Measurements from ENCODE around the gene GMPR.

Gene GMPR

DNA sequence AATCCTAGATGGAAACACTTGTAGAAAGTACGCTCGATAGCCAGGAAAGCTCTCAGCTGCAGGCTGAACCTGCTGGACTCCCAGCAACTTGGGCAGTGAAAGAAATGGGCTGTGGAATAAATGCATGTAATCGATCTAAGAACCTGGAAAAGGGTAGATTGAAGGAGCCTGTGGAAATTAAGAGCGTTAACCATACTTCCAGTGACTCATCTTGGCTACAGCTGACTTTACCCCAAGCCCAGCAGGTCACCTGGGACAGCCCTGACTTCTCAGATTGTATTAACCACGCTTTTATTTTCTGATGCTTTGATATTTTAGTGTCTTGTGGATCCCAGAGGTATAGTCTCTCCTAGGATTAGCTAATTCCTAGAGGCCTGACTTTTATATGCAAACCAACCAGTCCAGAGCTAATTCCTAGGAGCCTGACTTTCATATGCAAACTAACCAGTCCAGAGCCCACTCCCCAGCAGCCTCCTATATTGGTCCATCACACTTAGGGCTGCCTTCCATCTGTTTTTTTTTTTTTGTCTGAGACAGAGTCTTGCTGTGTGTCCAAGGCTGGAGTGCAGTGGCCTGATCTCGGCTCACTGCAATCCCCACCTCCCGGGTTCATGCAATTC lies 86.3 kb downstream of the GMPR start:
- Histone ChIP-seq H3K36me3 (ENCODE audit: control insufficient read depth in 1 of 2, insufficient read depth in 2 of 2, low read length in 2 of 2) (peaks cover 16 to 17% of the 10 kb centered on the region in 2 experiments), H3K79me2 (ENCODE audit: control insufficient read depth, insufficient read depth, low read length, poor library complexity) (no peaks in the 10 kb centered on the region), H3K27me3 (ENCODE audit: insufficient read depth, low read length) (no peaks in the 10 kb centered on the region), H4K8ac (ENCODE audit: low read depth, low read length) (no peak overlapping the region), H2BK120ac (ENCODE audit: insufficient read depth, low read length, poor library complexity) (no peak overlapping the region), H4K12ac (ENCODE audit: low read depth, low read length) (no peak overlapping the region), H2AFZ (ENCODE audit: insufficient read depth, low read length, poor library complexity) (no peak overlapping the region), H3K9ac (ENCODE audit: low read length) (no peak overlapping the region), H3K27ac (ENCODE audit: low read depth, low read length) (no peak overlapping the region), H4K91ac (ENCODE audit: low read depth, low read length) (no peak overlapping the region), H2BK5ac (ENCODE audit: low read depth, low read length, poor library complexity) (no peak overlapping the region), H3K18ac (ENCODE audit: low read length) (no peak overlapping the region), H3K4me3 (ENCODE audit: low read depth, low read length) (no peak overlapping the region), H2BK12ac (ENCODE audit: low read length) (no peak overlapping the region), H3K4me1 (ENCODE audit: control insufficient read depth in 1 of 2, insufficient read depth in 2 of 2, low read length in 2 of 2) (peaks cover 11 to 12% of the 10 kb centered on the region in 2 experiments), H3K14ac (ENCODE audit: low read length) (no peak overlapping the region), H3K23ac (ENCODE audit: low read length) (no peak overlapping the region), H3K79me1 (ENCODE audit: low read length) (peaks cover 4% of the 10 kb centered on the region), H3K4ac (ENCODE audit: low read depth, low read length) (no peak overlapping the region), H3K9me3 (ENCODE audit: insufficient read depth, low read depth, low read length) (peaks cover 10% of the 10 kb centered on the region), H2AK5ac (ENCODE audit: low read length) (no peak overlapping the region), H3K4me2 (ENCODE audit: low read length) (no peak overlapping the region)
- no peak for DNase-seq
- WGBS (ENCODE audit: extremely low coverage, insufficient coverage, insufficient read length): no CpG with 5 or more reads among the region's 7 CpGs

- no peaks in the 10 kb centered on the region for H3K27me3 ChIP-seq (ENCODE audit: insufficient read depth, low read length)
These were observed 88.1 kb downstream of the GMPR start for GRCh38 chr6:16326531-16326930.

DNA sequence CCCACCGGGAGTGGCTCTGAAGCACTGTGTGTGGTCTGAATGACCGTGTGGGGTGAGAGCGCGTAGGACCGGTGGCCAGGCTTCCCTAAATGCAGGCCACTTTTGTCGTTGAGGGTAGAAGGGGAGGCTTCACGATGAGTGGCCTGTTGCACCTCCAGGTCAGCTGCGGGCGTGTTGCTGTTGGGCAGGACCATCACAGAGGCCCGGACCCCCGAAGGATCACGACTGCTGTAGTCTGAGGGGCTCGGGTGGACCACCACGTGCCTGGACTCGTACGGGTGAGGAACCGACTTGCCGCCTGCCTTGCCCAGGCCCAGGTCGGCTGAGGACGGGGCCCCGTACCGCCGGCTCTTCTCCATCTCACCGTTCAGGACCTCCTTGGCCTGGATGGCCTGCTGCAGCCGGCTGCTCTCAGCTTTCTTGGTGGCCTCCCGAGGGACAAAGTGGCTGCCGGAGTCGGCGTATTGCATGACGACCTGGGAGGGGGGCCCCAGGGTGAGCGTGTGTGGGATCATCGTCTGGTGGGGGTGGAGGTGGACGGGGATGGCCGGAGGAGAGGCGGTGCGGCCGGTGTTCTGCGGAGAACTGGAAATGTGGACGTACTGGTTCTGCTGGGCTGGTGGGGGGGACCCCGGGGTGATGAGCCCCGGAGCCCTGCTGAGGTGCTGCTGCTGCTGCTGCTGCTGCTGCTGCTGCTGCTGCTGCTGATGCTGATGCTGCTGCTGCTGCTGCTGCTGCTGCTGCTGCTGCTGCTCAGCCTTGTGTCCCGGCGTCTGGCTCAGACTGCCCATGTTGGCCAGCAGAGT lies 88.8 kb downstream of the GMPR start:
- Histone ChIP-seq H3K79me1 (ENCODE audit: low read length) (no peaks in the 10 kb centered on the region), H3K23ac (ENCODE audit: low read length) (no peak overlapping the region), H3K4me1 (ENCODE audit: control insufficient read depth in 1 of 2, insufficient read depth in 2 of 2, low read length in 2 of 2) (peaks cover 0 to 3% of the 10 kb centered on the region in 2 experiments), H3K18ac (ENCODE audit: low read length) (no peak overlapping the region), H4K91ac (ENCODE audit: low read depth, low read length) (no peak overlapping the region), H3K4me2 (ENCODE audit: low read length) (no peak overlapping the region), H2BK12ac (ENCODE audit: low read length) (no peak overlapping the region), H3K27ac (ENCODE audit: low read depth, low read length) (no peak overlapping the region), H3K9me3 (ENCODE audit: insufficient read depth, low read depth, low read length) (peaks cover 10% of the 10 kb centered on the region), H2AK5ac (ENCODE audit: low read length) (no peak overlapping the region), H4K8ac (ENCODE audit: low read depth, low read length) (no peak overlapping the region), H2BK120ac (ENCODE audit: insufficient read depth, low read length, poor library complexity) (no peak overlapping the region), H3K4ac (ENCODE audit: low read depth, low read length) (no peak overlapping the region), H3K27me3 (ENCODE audit: insufficient read depth, low read length) (no peaks in the 10 kb centered on the region), H3K4me3 (ENCODE audit: low read depth, low read length) (no peak overlapping the region), H3K79me2 (ENCODE audit: control insufficient read depth, insufficient read depth, low read length, poor library complexity) (no peaks in the 10 kb centered on the region), H2AFZ (ENCODE audit: insufficient read depth, low read length, poor library complexity) (no peak overlapping the region), H2BK5ac (ENCODE audit: low read depth, low read length, poor library complexity) (no peak overlapping the region), H3K9ac (ENCODE audit: low read length) (no peak overlapping the region), H4K12ac (ENCODE audit: low read depth, low read length) (no peak overlapping the region), H3K36me3 (ENCODE audit: control insufficient read depth in 1 of 2, insufficient read depth in 2 of 2, low read length in 2 of 2) (peaks cover 16 to 17% of the 10 kb centered on the region in 2 experiments), H3K14ac (ENCODE audit: low read length) (no peak overlapping the region)
- DNase-seq: no peak
- WGBS (ENCODE audit: extremely low coverage, insufficient coverage, insufficient read length): no CpG with 5 or more reads among the region's 43 CpGs

More at GRCh38 chr6:16326531-16326930, 88.1 kb downstream of the GMPR start:
- no peak overlapping the region for H2BK120ac ChIP-seq (ENCODE audit: insufficient read depth, low read length, poor library complexity)
- no peak overlapping the region for H3K23ac ChIP-seq (ENCODE audit: low read length)
- H2AFZ ChIP-seq (ENCODE audit: insufficient read depth, low read length, poor library complexity): no peak overlapping the region
- no peak overlapping the region for H3K18ac ChIP-seq (ENCODE audit: low read length)
- H3K4me3 ChIP-seq (ENCODE audit: low read depth, low read length): no peak overlapping the region
- no peak overlapping the region for H4K91ac ChIP-seq (ENCODE audit: low read depth, low read length)
- H4K8ac ChIP-seq (ENCODE audit: low read depth, low read length): no peak overlapping the region
- no peak overlapping the region for H2BK5ac ChIP-seq (ENCODE audit: low read depth, low read length, poor library complexity)
- H3K9ac ChIP-seq (ENCODE audit: low read length): no peak overlapping the region
- no peak overlapping the region for H3K4me2 ChIP-seq (ENCODE audit: low read length)
- no peak overlapping the region for H3K27ac ChIP-seq (ENCODE audit: low read depth, low read length)
- no peak overlapping the region for H2AK5ac ChIP-seq (ENCODE audit: low read length)
- no peak overlapping the region for H4K12ac ChIP-seq (ENCODE audit: low read depth, low read length)
- peaks cover 16 to 17% of the 10 kb centered on the region in 2 experiments for H3K36me3 ChIP-seq (ENCODE audit: control insufficient read depth in 1 of 2, insufficient read depth in 2 of 2, low read length in 2 of 2)
- H3K79me1 ChIP-seq (ENCODE audit: low read length): no peaks in the 10 kb centered on the region
- no peak overlapping the region for H3K14ac ChIP-seq (ENCODE audit: low read length)
- no peaks in the 10 kb centered on the region for H3K79me2 ChIP-seq (ENCODE audit: control insufficient read depth, insufficient read depth, low read length, poor library complexity)
- no peak for DNase-seq
- peaks cover 10% of the 10 kb centered on the region for H3K9me3 ChIP-seq (ENCODE audit: insufficient read depth, low read depth, low read length)
- peaks cover 0 to 2% of the 10 kb centered on the region in 2 experiments for H3K4me1 ChIP-seq (ENCODE audit: control insufficient read depth in 1 of 2, insufficient read depth in 2 of 2, low read length in 2 of 2)
- no CpG with 5 or more reads among the region's 22 CpGs for WGBS (ENCODE audit: extremely low coverage, insufficient coverage, insufficient read length)
- no peak overlapping the region for H3K4ac ChIP-seq (ENCODE audit: low read depth, low read length)
- H2BK12ac ChIP-seq (ENCODE audit: low read length): no peak overlapping the region

DNA sequence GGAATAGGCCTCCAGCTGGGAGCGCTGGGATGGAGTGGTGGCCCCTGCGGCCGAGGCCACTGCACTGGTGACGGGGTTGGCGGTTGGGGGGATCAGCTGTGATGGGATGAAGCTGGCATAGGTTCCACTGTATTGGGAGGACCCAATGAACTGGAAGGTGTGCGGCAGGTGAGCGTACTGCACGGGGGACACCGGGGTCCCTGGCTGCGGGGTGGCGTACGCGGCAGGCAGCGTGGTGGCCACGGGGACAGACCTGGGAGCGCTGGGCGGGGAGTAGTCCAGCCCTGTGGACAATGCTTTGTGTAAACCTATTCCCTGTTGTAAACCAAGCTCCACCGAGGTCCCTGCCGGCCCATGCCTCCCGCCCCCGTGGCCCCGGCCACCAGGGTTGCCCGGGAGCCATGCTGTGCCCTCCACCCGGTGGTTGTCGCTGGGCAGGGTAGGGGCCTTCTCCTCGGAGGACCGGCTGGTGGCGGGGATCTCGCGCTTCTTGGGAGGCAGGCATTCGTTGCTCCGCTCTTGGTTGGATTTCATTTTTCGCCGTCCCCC lies 89.5 kb downstream of the GMPR start:
- Histone ChIP-seq H2AFZ (ENCODE audit: insufficient read depth, low read length, poor library complexity) (no peak overlapping the region), H3K79me1 (ENCODE audit: low read length) (no peaks in the 10 kb centered on the region), H3K18ac (ENCODE audit: low read length) (no peak overlapping the region), H2BK12ac (ENCODE audit: low read length) (no peak overlapping the region), H3K9ac (ENCODE audit: low read length) (no peak overlapping the region), H3K4me1 (ENCODE audit: control insufficient read depth in 1 of 2, insufficient read depth in 2 of 2, low read length in 2 of 2) (peaks cover 0 to 2% of the 10 kb centered on the region in 2 experiments), H2BK5ac (ENCODE audit: low read depth, low read length, poor library complexity) (no peak overlapping the region), H3K27ac (ENCODE audit: low read depth, low read length) (no peak overlapping the region), H2AK5ac (ENCODE audit: low read length) (no peak overlapping the region), H3K4ac (ENCODE audit: low read depth, low read length) (no peak overlapping the region), H3K14ac (ENCODE audit: low read length) (no peak overlapping the region), H3K4me3 (ENCODE audit: low read depth, low read length) (no peak overlapping the region), H3K27me3 (ENCODE audit: insufficient read depth, low read length) (no peaks in the 10 kb centered on the region), H3K79me2 (ENCODE audit: control insufficient read depth, insufficient read depth, low read length, poor library complexity) (no peaks in the 10 kb centered on the region), H4K12ac (ENCODE audit: low read depth, low read length) (no peak overlapping the region), H3K4me2 (ENCODE audit: low read length) (no peak overlapping the region), H3K9me3 (ENCODE audit: insufficient read depth, low read depth, low read length) (peaks cover 10% of the 10 kb centered on the region), H3K36me3 (ENCODE audit: control insufficient read depth in 1 of 2, insufficient read depth in 2 of 2, low read length in 2 of 2) (peaks cover 16 to 17% of the 10 kb centered on the region in 2 experiments), H2BK120ac (ENCODE audit: insufficient read depth, low read length, poor library complexity) (no peak overlapping the region), H3K23ac (ENCODE audit: low read length) (no peak overlapping the region), H4K8ac (ENCODE audit: low read depth, low read length) (no peak overlapping the region), H4K91ac (ENCODE audit: low read depth, low read length) (no peak overlapping the region)
- no peak for DNase-seq
- no CpG with 5 or more reads among the region's 34 CpGs for WGBS (ENCODE audit: extremely low coverage, insufficient coverage, insufficient read length)

Measured in trophoblast cell (in vitro differentiated cells and primary cell).